Measurements from ENCODE around the gene ROGDI. TPM values are rescaled to one million over a fixed set of nuclear protein-coding genes. Genes with fewer than 3 reads are reported as not detected.

ROGDI gene
- total RNA-seq, 4 donors from 2014 or later = 5.5 to 9.3 (median 8.0) TPM

DNA sequence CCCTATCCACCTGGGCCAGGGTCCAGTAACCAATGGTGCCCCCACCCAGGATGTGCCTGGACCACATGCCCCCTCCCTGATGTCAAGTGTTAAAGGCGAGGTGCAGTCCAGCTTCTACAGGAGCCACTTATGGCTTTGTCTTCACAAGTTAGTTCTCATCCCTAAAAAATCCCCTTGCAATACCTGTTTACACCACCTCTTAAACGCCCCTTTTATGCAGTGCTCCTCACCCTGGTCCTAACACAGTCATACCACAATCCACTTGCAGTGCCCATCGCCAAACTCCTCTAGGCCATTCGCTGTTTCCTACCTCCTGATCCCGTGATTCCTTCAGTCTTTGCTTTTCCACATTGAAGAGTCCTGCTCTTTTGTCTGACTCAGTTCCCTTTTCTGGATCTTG is 37.5 kb upstream of the ROGDI start:
- no peak for ATAC-seq (ENCODE audit: low FRiP score)
- DNase-seq (ENCODE audit: low spot score) = no peak
- TF ChIP-seq, protein P1, sequence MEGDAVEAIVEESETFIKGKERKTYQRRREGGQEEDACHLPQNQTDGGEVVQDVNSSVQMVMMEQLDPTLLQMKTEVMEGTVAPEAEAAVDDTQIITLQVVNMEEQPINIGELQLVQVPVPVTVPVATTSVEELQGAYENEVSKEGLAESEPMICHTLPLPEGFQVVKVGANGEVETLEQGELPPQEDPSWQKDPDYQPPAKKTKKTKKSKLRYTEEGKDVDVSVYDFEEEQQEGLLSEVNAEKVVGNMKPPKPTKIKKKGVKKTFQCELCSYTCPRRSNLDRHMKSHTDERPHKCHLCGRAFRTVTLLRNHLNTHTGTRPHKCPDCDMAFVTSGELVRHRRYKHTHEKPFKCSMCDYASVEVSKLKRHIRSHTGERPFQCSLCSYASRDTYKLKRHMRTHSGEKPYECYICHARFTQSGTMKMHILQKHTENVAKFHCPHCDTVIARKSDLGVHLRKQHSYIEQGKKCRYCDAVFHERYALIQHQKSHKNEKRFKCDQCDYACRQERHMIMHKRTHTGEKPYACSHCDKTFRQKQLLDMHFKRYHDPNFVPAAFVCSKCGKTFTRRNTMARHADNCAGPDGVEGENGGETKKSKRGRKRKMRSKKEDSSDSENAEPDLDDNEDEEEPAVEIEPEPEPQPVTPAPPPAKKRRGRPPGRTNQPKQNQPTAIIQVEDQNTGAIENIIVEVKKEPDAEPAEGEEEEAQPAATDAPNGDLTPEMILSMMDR (IDR thresholded peaks at IDR 0.05) = no peak

- TF ChIP-seq, protein P1 (IDR thresholded peaks at IDR 0.05) = no peak
- DNase-seq (ENCODE audit: low spot score) = no peak
- ATAC-seq (ENCODE audit: low FRiP score) = no peak
Measured at GRCh38 chr16:4837733-4838501, 35.5 kb upstream of the ROGDI start.

- no peak for DNase-seq (ENCODE audit: low spot score)
- TF ChIP-seq, protein P1 (IDR thresholded peaks at IDR 0.05) = no peak
- no peak for ATAC-seq (ENCODE audit: low FRiP score)
Measured at GRCh38 chr16:4836727-4837126, 34.3 kb upstream of the ROGDI start.

- DNase-seq (ENCODE audit: low spot score) (no peak), ATAC-seq (ENCODE audit: low FRiP score) (no peak)
- TF ChIP-seq, protein P1 (IDR thresholded peaks at IDR 0.05) = no peak
Measured at GRCh38 chr16:4833584-4833983, 31.2 kb upstream of the ROGDI start.

DNA sequence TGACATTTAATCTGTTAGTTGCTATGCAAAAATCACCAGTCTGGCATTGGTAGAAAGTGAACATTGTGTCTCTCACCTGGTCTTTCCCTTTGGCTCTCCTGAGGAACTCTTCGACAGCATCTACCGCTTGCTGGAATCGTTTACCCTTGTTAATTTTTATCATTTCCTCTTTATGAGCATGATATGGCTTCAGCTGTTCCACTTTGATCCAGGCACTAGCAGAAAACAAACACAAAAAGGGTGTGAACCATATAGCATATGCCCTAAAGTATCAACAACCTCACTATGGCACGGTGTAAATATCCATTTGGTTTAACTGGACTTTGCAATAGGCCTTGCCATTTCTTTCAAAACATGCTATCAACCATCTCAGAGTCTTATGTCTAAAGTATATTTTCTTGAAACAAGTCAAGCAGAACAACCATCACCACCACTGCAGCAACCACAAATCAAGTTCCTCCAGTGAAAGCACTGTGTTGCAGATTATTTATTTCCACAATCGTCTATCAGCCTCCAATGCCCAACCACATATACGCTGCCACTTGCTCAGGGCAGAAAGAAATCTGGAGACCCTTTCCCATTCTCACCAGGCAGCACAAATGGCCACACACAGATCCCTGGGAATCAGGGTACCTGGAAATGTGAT is 30.4 kb upstream of the ROGDI start:
- TF ChIP-seq, protein P1 (IDR thresholded peaks at IDR 0.05) = no peak
- ATAC-seq (ENCODE audit: low FRiP score) = no peak

GRCh38 chr16:4831616-4832015 is 29.2 kb upstream of the ROGDI start:
- ATAC-seq (ENCODE audit: low FRiP score) (no peak), DNase-seq (ENCODE audit: low spot score) (no peak)
- TF ChIP-seq, protein P1 (IDR thresholded peaks at IDR 0.05) = no peak

More for the DNA sequence above, 30.4 kb upstream of the ROGDI start:
- no peak for DNase-seq (ENCODE audit: low spot score)

DNA sequence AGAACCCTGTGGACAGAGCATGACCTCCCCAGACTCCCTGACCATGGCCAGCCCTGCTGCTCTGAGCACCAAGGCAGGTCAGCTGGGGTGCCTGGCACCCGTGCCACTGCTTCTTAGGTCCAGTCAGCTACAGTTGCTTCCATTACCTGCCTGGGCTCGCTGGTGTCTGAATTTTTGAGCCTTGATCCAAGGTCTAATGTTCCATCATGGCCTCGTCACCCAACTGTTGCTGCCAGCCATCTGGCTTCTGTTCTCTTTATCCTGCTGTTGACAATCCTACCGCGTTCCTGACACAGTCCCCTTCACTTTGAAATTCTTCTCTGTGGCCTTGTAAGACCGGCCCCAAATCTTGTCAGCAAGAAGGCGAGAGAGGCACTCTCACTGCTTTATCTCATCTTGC is 28.0 kb upstream of the ROGDI start:
- no peak for ATAC-seq (ENCODE audit: low FRiP score)
- no peak for DNase-seq (ENCODE audit: low spot score)

More for the DNA sequence above, 28.0 kb upstream of the ROGDI start:
- TF ChIP-seq, protein P1 (IDR thresholded peaks at IDR 0.05) = no peak
